Measurements from ENCODE around the gene TFDP2.
"Not testable (repeated sequence)": the region's sequence is repeated elsewhere in the genome, so short reads cannot be mapped to it uniquely, and the experiment has no call there.

TFDP2 gene, protein sequence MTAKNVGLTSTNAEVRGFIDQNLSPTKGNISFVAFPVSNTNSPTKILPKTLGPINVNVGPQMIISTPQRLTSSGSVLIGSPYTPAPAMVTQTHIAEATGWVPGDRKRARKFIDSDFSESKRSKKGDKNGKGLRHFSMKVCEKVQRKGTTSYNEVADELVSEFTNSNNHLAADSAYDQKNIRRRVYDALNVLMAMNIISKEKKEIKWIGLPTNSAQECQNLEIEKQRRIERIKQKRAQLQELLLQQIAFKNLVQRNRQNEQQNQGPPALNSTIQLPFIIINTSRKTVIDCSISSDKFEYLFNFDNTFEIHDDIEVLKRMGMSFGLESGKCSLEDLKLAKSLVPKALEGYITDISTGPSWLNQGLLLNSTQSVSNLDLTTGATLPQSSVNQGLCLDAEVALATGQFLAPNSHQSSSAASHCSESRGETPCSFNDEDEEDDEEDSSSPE

DNA sequence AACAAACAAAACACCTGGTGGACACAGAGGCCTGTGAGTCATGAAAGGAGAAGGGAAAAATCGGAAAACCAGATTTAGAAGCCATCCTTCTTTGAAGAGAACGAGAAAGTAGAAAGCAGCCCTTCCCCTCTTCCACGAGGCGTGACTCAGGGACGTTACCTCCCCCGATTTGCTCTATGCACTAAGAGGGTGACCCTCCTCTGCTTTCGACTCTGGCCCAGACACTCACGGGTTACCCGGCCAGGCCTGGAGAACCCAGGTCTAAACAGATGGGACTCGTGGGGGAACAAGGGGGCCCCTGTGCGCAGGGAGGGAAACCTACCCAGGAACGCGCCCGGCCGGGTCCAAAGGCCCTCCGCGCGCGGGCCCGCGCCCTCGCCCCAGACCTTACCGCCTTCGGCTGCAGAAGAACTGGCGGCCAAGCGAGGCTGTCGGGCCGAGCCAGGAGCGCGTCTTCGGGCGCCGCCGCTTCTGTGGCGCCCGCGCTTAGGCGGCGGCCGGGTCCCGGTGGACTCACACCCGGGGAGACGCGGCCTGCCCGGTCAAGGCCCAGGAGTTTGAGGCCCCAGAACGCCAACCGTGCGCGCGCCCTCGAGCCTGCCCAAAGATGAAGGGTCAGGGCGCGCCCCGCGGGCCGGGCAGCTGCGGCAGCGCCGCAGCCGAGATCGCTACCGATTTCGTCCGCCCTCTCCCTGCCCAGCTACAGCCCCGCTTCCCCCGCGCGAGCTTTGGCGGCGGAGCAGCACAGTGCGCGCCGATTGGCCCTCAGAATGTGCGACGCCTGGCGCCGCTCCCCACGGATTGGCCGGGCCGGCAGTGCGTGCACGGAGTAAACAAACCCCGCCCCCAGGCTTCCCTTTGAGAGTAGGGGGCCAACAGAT lies at the start of gene TFDP2:
TSS of gene TFDP2 (minus strand) at position 753 of the 881 bp plus-strand sequence. CDS start 47,795 bp downstream, outside the sequence.
- ATAC-seq = peak; percentile 99

DNA sequence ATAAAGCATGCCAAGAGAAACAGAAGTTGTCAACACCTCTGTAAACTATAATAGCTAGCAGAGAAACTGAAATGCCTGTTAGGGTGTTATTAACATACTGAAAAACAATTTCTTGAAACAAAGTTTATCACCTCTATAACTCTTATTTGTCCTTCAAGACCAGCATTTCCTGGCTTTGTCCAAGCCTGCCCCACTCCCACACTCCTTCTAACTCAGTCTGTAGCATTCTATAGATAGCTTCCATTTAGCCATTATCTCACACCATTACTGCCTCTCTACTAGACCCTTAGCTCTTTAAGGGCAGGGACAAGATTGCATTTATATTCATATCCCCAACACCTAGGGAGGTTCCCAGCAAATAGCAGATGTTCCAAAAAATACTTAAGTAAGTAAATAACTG lies 39.5 kb upstream of the TFDP2 start:
- no peak for ATAC-seq

DNA sequence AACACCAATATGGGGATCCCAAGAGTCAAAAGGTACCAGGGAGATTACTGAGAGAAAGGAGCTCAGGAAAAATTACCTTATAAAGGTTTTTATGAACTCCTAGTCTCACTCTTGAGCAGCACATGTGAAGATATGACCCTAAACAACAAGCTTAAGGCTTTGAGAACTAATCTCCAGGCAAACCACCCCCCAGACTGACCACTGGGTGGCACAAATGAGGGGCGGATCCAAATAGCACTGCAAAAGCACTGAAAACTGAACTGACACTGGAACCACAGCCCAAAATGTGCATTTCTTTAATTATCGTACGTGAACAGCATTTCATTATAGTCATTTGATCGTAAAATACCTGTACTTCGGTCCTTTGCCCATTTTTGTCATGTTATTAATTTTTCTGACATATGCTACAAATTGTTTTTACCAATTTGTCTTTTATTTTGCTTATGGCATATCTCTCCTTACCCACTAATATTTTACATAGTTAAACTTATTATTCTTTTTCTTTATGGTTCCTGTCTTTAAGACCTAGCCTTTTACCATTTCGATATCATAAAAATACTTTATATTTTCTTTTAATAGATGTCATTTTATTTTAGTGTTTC lies 31.5 kb upstream of the TFDP2 start:
- ATAC-seq = no peak

DNA sequence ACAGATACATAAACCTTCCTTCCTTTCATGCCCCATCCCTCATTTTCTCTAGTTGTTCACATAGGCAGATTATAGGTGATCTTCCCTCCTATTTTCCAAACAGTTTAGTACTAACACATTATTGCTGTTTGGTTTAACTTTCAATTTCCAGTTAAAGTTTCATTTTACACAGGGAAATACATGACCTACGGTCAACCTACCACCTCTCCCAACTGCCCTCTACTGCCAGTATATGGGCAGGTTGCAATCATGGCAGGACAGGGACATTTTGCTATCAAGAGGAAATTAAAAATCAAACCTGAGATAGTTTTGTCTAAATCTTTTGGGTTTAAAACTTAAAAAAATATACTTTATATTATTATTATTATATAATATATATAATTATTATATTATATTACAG lies 26.1 kb upstream of the TFDP2 start:
- ATAC-seq = no peak

DNA sequence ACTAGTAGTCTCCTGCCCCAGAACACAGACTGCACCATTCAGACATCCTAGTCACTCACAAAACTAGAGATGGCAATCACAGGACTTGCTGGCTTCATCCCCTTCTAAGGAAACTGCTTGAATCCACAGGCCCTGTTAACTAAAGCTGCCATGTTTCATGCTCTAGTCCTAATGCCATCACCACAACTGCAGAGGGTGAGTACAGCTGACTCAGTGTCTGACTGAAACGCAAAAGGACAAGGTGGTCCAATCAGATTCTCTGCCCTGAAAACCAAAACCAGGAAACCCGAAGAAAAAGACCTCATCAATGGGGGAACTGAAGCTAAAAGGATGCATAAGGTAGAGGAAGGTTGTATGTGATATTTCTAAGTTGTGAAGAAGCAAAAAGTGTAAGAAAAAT lies 25.2 kb upstream of the TFDP2 start:
- no peak for ATAC-seq

DNA sequence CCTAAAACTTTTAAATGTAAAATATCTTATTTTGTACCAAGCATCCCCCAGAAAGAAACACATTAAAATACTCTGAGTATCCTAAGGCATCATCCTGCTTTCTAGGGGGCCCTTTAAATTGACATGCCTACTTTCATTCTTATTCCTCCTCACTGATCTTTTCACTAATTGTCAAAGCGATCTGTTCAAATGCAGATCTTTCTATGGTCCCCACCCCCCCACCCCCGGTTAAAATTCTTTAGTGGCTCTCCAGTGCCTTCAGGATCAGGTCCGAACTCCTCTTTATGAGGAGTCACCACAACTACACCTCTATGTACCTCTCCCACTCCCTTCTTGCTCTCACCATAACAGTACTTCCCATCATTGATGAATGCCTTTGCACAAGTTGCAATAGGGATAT lies 19.2 kb upstream of the TFDP2 start:
- no peak for ATAC-seq

DNA sequence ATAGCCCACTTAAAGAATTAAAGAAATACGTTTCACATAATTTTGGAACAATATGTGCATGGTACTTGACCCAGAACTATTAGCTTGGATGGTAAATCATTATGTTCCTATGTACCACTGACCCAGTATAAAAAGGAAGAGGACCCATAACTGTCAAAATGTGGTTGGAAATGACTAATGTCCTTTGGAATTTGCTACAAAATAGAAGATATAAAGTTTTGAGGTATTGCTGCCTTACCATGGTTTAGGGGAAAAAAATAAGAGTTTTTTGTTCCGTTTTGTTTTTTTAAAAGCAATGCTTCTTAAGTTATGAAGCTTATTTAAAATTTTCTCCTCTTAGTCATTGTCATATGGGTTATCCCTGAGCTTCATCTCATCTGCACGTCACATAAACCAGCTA lies 15.8 kb upstream of the TFDP2 start:
- ATAC-seq = no peak

DNA sequence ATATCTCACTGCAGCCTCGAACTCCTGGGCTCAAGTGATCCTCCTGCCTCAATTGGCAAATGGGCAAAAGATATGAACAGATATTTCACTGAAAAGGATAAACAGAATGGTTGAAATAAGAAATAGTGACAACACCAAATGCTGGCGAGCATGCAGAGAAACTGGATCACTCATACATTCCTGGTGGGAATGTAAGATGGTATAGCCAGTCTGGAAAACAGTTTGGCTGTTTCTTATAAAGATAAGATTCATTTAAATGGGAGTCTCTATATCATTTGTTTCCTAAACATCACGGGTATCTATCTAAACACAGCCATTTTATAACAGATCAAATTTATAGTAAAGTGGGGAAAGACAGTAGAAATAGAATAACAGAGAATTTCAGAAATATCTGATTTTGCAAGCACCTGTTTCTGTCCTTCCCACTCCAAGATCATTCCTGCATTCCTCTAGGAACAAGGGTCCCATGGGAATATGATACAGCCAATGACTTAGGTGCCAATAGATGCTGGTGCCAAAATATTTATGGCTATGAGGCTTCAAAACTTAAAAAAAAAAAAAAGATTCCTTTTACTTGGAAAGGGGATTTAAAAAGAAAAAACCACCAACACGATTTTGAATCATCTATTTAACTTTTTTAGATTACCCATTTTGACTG lies 9.9 kb upstream of the TFDP2 start:
- ATAC-seq = no peak

DNA sequence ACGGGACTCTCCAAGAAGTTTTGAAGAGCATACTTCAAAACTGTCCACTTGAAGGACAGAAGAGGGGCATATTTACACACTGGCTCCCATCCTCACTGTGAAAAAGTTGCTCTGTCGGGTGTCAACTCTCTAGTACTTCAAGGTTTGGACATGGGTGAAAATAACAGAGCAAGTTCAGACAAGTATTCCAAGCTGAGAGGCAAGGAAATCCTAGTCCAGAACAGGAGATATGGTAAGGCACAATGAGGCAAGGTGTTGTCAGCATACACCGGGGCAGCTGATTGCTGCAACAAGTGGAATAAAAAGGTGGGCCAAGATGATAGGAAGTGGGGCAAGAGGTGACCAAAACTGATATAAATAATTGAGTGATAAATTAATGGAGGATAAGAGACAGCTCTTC lies 4.8 kb upstream of the TFDP2 start:
- ATAC-seq = no peak

DNA sequence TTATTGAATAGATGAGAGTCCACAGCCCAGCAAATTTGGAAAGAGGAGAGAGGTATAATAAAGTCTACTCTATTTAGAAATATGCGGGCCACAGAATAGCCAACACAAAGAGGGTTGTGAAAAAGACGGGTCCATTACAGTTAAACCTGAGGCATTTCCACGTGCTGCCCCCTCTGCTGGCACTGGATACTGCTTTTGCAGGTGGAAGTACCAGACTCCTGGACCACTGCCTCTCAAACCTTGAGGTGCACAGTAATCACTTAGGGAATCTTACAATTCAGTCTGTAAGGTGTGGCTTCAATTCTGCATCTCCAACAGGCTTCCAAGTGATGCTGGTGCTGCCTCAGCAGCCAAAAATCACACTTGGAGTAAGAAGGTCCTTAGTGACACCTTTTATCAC lies 3.0 kb upstream of the TFDP2 start:
- ATAC-seq = no peak

DNA sequence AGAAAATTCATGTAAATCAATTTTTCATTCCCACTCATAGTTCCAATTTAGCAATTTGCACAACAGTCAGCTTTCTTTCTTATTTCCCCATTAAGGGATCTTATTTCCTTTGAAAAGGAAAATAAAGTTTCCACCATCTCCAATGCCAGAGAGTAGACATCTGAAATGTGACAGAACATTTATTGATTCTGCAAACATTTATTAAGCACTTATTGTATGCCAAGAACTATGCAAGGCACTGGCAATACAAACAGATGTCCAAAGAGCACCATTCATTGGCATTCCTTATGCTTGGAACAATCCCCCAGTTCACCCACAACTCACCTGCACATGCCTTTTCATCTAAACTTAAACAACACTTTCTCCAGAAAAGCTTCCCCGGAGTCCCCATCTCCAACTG lies 2.5 kb upstream of the TFDP2 start:
- no peak for ATAC-seq

DNA sequence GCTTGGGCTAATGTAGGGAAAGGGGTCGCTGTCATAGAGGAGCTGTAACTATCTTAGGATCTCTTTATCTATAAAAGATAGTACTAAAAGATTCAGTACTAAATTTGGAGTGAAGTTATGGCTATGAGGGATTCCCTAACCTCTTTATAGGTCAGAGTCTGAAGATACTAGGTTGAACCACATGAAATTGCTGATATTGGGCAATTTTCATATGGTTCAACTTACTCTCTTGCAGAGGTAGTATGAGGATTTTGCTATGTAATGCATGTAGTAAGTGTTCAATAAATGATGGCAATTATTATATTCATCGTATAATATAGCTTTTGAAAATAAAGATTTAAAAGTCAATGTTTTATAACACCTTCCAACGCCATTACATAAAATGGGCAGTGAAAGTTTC lies 1.9 kb upstream of the TFDP2 start:
- no peak for ATAC-seq

DNA sequence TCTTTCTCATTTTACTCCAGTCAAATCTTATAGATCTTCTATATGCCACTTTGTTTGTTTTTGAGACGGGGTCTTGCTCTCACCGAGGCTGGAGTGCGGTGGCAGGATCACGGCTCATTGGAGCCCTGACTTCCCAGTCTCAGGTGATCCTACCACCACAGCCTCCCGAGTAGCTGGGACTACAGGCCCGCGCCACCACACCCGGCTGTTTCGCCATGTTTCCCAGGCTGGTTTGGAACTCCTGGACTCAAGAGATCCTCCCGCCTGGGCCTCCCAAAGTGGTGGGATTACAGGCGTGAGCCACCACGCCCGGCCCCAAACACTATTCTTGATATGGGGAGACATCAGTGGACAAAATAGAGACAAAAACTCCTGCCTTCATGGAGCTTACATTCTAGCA lies 927 bp upstream of the TFDP2 start:
- ATAC-seq = no peak

DNA sequence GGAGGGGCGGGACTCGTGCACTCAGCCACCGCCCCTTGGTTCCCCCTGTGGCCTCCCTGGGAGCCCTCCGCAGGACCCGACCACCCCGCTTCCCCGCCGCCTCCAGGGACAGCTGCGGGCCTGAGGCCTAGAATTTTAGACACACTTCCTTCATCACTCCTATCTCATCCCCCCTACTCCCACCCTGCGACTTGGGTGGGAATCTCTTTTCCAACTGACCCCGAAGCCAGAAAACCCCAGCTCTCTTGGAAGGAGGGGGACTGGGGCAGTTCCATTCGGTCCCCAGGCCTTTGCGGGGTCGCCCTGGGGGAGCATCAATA lies 289 bp upstream of the TFDP2 start:
- ATAC-seq = no peak

DNA sequence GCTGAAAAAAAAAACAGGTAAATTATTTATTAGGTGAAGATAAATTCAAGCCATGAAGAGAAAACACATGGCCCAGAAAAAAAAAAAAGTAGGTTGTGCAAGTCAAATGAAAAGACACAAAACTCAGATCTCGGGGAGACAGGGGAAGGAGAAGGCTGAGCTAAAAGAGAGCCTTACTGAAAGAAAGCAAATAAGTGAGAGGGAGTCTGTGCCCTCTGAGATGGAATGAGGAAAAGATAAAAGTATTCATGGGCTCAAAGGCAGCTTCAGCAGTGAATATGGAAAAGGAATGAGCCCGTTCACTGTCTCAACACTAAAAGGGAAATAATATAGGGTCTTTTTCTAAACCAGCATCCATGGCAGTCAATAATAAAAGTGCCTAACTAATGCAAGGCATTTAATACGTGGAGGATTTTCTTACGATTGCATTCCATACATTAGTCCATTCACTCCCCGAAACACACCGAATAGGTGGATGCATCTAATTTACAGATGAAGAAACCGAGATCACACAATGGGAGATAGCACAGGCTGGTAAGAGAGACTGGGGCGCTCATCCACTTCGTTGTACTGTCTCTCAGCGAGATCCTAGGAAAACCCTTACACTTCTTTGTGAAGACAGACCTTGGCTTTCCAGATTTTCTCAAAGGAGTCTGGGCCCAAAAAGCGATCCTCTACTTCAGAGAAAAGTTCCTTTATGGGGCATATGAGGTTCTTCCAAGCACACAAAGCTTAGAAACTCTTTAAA lies 1.1 kb downstream of the TFDP2 start:
- no peak for ATAC-seq

DNA sequence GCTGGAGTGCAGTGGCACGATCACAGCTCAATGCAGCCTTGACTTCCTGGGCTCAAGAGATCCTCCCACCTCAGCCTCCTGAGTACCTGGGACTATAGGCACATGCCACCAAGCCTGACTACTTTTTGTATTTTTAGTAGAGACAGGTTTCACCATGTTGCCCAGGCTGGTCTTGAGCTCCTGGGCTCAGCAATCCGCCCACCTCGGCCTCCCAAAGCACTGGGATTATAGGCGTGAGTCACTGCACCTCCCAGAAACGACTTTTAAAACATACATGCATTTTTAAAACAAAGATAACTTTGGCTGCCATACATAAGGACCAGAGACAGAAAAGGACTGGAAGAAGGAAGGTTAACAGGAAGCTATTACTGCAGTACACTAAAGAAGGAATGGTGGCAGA lies 4.8 kb downstream of the TFDP2 start:
- ATAC-seq = not testable (repeated sequence)

DNA sequence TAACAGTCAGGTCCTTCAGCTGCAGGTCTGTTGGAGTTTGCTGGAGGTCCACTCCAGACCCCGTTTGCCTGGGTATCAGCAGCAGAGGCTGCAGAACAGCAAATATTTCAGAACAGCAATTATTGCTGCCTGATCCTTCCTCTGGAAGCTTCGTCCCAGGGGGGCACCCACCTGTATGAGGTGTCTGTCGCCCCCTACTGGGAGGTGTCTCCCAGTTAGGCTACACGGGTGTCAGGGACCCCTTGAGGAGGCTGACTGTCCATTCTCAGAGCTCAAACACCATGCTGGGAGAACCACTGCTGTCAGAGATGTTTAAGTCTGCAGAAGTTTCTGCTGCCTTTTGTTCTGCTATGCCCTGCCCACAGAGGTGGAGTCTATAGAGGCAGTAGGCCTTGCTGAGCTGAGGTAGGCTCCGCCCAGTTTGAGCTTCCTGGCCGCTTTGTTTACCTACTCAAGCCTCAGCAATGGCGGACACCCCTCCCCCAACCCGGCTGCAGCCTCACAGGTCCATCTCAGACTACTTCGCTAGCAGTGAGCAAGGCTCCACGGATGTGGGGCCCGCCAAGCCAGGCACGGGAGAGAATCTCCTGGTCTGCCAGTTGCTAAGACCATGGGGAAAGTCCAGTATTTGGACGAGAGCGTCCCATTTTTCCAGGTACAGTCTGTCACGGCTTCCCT lies 8.6 kb downstream of the TFDP2 start:
- ATAC-seq = not testable (repeated sequence)

DNA sequence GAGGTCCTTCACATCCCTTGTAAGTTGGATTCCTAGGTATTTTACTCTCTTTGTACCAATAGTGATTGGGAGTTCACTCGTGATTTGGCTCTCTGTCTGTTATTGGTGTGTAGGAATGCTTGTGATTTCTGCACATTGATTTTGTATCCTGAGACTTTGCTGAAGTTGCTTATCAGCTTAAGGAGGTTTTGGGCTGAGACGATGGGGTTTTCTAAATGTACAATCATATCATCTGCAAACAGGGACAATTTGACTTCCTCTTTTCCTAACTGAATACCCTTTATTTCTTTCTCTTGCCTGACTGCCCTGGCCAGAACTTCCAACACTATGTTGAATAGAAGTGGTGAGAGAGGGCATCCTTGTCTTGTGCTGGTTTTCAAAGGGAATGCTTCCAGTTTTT lies 12.3 kb downstream of the TFDP2 start:
- ATAC-seq = not testable (repeated sequence)

DNA sequence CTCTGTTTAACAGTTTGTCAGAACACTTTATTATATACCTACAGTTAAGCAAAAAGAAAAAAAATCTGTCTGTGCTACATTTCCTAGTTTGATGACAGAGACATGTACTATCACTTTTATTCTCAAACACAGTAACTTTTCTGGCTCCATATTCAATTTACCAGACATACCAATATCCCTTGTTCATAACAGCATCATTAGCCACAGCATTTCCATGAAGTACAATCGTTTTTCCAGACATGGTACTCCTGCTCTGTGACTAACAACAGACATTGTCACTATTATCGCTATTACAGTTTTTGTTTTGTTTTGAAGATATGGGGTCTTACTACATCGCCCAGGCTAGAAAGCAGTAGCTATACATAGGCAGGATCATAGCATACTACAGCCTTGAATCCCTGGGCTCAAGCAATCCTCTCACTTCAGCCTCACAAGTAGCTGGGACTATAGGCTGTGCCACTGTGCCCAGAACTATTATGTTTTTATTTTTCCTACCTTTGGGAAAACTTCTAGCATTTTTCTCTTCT lies 14.5 kb downstream of the TFDP2 start:
- ATAC-seq = peak; percentile 28 to 45

DNA sequence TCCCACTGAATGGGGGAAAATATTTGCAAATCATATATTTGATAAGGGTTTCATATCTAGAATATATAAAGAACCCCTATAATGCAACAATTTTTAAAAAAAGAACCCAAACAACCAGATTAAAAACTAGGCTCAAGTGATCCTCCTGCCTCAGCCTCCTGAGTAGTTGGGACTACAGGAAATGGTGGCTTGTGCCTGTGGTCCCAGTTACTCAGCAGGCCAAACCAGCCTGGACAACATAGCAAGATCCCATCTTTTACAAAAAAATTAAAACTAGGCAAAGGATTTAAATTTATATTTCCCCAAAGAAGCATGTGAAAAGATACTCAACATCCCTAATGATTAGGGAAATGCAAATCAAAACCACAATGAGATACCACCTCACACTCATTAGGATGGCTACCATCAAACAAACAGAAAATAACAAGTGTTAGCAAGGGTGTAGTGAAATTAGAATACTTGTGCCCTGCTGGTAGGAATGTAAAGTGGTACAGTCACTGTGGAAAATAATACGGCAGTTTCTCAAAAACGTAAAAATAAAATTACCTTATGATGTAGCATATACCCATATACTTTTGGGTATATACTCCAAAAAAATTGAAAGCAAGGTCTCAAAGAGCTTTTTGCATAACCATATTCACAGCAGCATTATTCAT lies 19.7 kb downstream of the TFDP2 start:
- ATAC-seq = no peak

Measured in activated CD4-positive, CD25-positive, alpha-beta regulatory T cell treated with anti-CD3 and anti-CD28 coated beads, Interleukin-2, amount 50 U/mL, for 24 hours (primary cell).